Measurements from ENCODE around the gene PDE3A. TPM values are rescaled to one million over a fixed set of nuclear protein-coding genes. Genes with fewer than 3 reads are reported as not detected.

Gene PDE3A
- total and polyA plus RNA-seq, 4 experiments from 2014 or later = not detected

- Histone ChIP-seq H3K4me3 (ENCODE audit: low read length in 2 of 2) (no peak overlapping the region), H3K4me1 (ENCODE audit: insufficient read depth, low read length) (no peaks in the 10 kb centered on the region), H3K27me3 (ENCODE audit: insufficient read depth, low read length) (no peaks in the 10 kb centered on the region), H3K36me3 (ENCODE audit: insufficient read depth, low read length) (no peaks in the 10 kb centered on the region), H3K9me3 (ENCODE audit: control insufficient read depth in 1 of 2, low read length in 2 of 2) (no peaks in the 10 kb centered on the region), H3K27ac (ENCODE audit: low read depth, low read length) (no peak overlapping the region)
- Mint-ChIP-seq H3K4me1 (no peaks in the 10 kb centered on the region), H3K36me3 (no peaks in the 10 kb centered on the region), H3K27ac (no peak overlapping the region), H3K4me3 (no peak overlapping the region), H3K27me3 (no peaks in the 10 kb centered on the region), H3K9me3 (no peaks in the 10 kb centered on the region)
- intact Hi-C loops (cut with micrococcal nuclease) = no loop called here
- CTCF ChIA-PET (ENCODE audit: partially characterized antibody) = interaction anchor here (1.0 kb wide), 1 partner anchor 9 kb away, joined by 3 read pairs; no protein-coding TSS in a partner anchor
- no peak for DNase-seq
- POLR2A ChIA-PET (ENCODE audit: partially characterized antibody) = no interaction called here
Observed at GRCh38 chr12:20434996-20435395, 66.7 kb downstream of the PDE3A start.

- Mint-ChIP-seq H3K4me1 (no peaks in the 10 kb centered on the region), H3K4me3 (no peak overlapping the region), H3K27ac (no peak overlapping the region), H3K36me3 (no peaks in the 10 kb centered on the region), H3K9me3 (no peaks in the 10 kb centered on the region), H3K27me3 (peaks cover 0 to 4% of the 10 kb centered on the region in 2 donors)
- no peaks in the 10 kb centered on the region for H3K36me3 ChIP-seq (ENCODE audit: insufficient read depth, low read length)
- intact Hi-C loops (cut with micrococcal nuclease) = no loop called here
- no peaks in the 10 kb centered on the region for H3K4me1 ChIP-seq (ENCODE audit: insufficient read depth, low read length)
- DNase-seq = no peak
- H3K9me3 ChIP-seq (ENCODE audit: control insufficient read depth in 1 of 2, low read length in 2 of 2) = no peaks in the 10 kb centered on the region
- no peak overlapping the region for H3K4me3 ChIP-seq (ENCODE audit: low read length in 2 of 2)
- no peaks in the 10 kb centered on the region for H3K27me3 ChIP-seq (ENCODE audit: insufficient read depth, low read length)
- no peak overlapping the region for H3K27ac ChIP-seq (ENCODE audit: low read depth, low read length)
- POLR2A ChIA-PET (ENCODE audit: partially characterized antibody) = no interaction called here
- CTCF ChIA-PET (ENCODE audit: partially characterized antibody) = no interaction called here
Observed at GRCh38 chr12:20436316-20436715, 68.0 kb downstream of the PDE3A start.

GRCh38 chr12:20438299-20438779 lies 70.0 kb downstream of the PDE3A start:
- H3K36me3 Mint-ChIP-seq = no peaks in the 10 kb centered on the region
- Histone ChIP-seq H3K9me3 (ENCODE audit: control insufficient read depth in 1 of 2, low read length in 2 of 2) (no peaks in the 10 kb centered on the region), H3K4me1 (ENCODE audit: insufficient read depth, low read length) (no peaks in the 10 kb centered on the region), H3K27me3 (ENCODE audit: insufficient read depth, low read length) (no peaks in the 10 kb centered on the region), H3K36me3 (ENCODE audit: insufficient read depth, low read length) (no peaks in the 10 kb centered on the region), H3K27ac (ENCODE audit: low read depth, low read length) (no peak overlapping the region), H3K4me3 (ENCODE audit: low read length in 2 of 2) (no peak overlapping the region)
- H3K4me1 Mint-ChIP-seq = no peaks in the 10 kb centered on the region
- POLR2A ChIA-PET (ENCODE audit: partially characterized antibody) = no interaction called here
- no peak for DNase-seq
- intact Hi-C loops (cut with micrococcal nuclease) = no loop called here
- peaks cover 2 to 4% of the 10 kb centered on the region in 2 donors for H3K27me3 Mint-ChIP-seq
- no peak overlapping the region for H3K4me3 Mint-ChIP-seq
- CTCF ChIA-PET (ENCODE audit: partially characterized antibody) = no interaction called here
- H3K27ac Mint-ChIP-seq = no peak overlapping the region
- H3K9me3 Mint-ChIP-seq = no peaks in the 10 kb centered on the region

- intact Hi-C loops (cut with micrococcal nuclease) = no loop called here
Observed at GRCh38 chr12:20439626-20440025, 71.3 kb downstream of the PDE3A start.

GRCh38 chr12:20440408-20440807 lies 72.1 kb downstream of the PDE3A start:
- no peaks in the 10 kb centered on the region for H3K4me1 Mint-ChIP-seq
- Histone ChIP-seq H3K4me3 (ENCODE audit: low read length in 2 of 2) (no peak overlapping the region), H3K36me3 (ENCODE audit: insufficient read depth, low read length) (no peaks in the 10 kb centered on the region), H3K9me3 (ENCODE audit: control insufficient read depth in 1 of 2, low read length in 2 of 2) (no peaks in the 10 kb centered on the region), H3K27ac (ENCODE audit: low read depth, low read length) (no peak overlapping the region), H3K4me1 (ENCODE audit: insufficient read depth, low read length) (no peaks in the 10 kb centered on the region), H3K27me3 (ENCODE audit: insufficient read depth, low read length) (no peaks in the 10 kb centered on the region)
- no peak overlapping the region for H3K27ac Mint-ChIP-seq
- POLR2A ChIA-PET (ENCODE audit: partially characterized antibody) = no interaction called here
- no peak overlapping the region for H3K4me3 Mint-ChIP-seq
- no peaks in the 10 kb centered on the region for H3K9me3 Mint-ChIP-seq
- peaks cover 2 to 6% of the 10 kb centered on the region in 2 donors for H3K27me3 Mint-ChIP-seq
- intact Hi-C loops (cut with micrococcal nuclease) = no loop called here
- CTCF ChIA-PET (ENCODE audit: partially characterized antibody) = no interaction called here
- DNase-seq = no peak
- H3K36me3 Mint-ChIP-seq = no peaks in the 10 kb centered on the region

More at GRCh38 chr12:20439626-20440025, 71.3 kb downstream of the PDE3A start:
- H3K36me3 Mint-ChIP-seq = no peaks in the 10 kb centered on the region
- no peaks in the 10 kb centered on the region for H3K4me1 Mint-ChIP-seq
- POLR2A ChIA-PET (ENCODE audit: partially characterized antibody) = no interaction called here
- no peaks in the 10 kb centered on the region for H3K9me3 Mint-ChIP-seq
- Histone ChIP-seq H3K4me1 (ENCODE audit: insufficient read depth, low read length) (no peaks in the 10 kb centered on the region), H3K36me3 (ENCODE audit: insufficient read depth, low read length) (no peaks in the 10 kb centered on the region), H3K27me3 (ENCODE audit: insufficient read depth, low read length) (no peaks in the 10 kb centered on the region), H3K9me3 (ENCODE audit: control insufficient read depth in 1 of 2, low read length in 2 of 2) (no peaks in the 10 kb centered on the region), H3K27ac (ENCODE audit: low read depth, low read length) (no peak overlapping the region), H3K4me3 (ENCODE audit: low read length in 2 of 2) (no peak overlapping the region)
- CTCF ChIA-PET (ENCODE audit: partially characterized antibody) = no interaction called here
- no peak overlapping the region for H3K27ac Mint-ChIP-seq
- no peak for DNase-seq
- H3K4me3 Mint-ChIP-seq = no peak overlapping the region
- peaks cover 2 to 6% of the 10 kb centered on the region in 2 donors for H3K27me3 Mint-ChIP-seq

- ChIA-PET POLR2A (ENCODE audit: partially characterized antibody) (no interaction called here), CTCF (ENCODE audit: partially characterized antibody) (no interaction called here)
- no peaks in the 10 kb centered on the region for H3K9me3 Mint-ChIP-seq
- H3K9me3 ChIP-seq (ENCODE audit: control insufficient read depth in 1 of 2, low read length in 2 of 2) = no peaks in the 10 kb centered on the region
- H3K27me3 Mint-ChIP-seq = peaks cover 2 to 6% of the 10 kb centered on the region in 2 donors
- no peaks in the 10 kb centered on the region for H3K4me1 Mint-ChIP-seq
- no peak overlapping the region for H3K4me3 ChIP-seq (ENCODE audit: low read length in 2 of 2)
- no peaks in the 10 kb centered on the region for H3K27me3 ChIP-seq (ENCODE audit: insufficient read depth, low read length)
- H3K36me3 ChIP-seq (ENCODE audit: insufficient read depth, low read length) = no peaks in the 10 kb centered on the region
- no peak overlapping the region for H3K27ac ChIP-seq (ENCODE audit: low read depth, low read length)
- DNase-seq = no peak
- no peaks in the 10 kb centered on the region for H3K36me3 Mint-ChIP-seq
- intact Hi-C loops (cut with micrococcal nuclease) = no loop called here
- H3K27ac Mint-ChIP-seq = no peak overlapping the region
- no peaks in the 10 kb centered on the region for H3K4me1 ChIP-seq (ENCODE audit: insufficient read depth, low read length)
- H3K4me3 Mint-ChIP-seq = no peak overlapping the region
Observed at GRCh38 chr12:20442322-20442721, 74.0 kb downstream of the PDE3A start.

- ChIA-PET CTCF (ENCODE audit: partially characterized antibody) (no interaction called here), POLR2A (ENCODE audit: partially characterized antibody) (no interaction called here)
- H3K4me3 Mint-ChIP-seq = no peak overlapping the region
- no peaks in the 10 kb centered on the region for H3K9me3 ChIP-seq (ENCODE audit: control insufficient read depth in 1 of 2, low read length in 2 of 2)
- no peaks in the 10 kb centered on the region for H3K27me3 ChIP-seq (ENCODE audit: insufficient read depth, low read length)
- H3K27ac ChIP-seq (ENCODE audit: low read depth, low read length) = no peak overlapping the region
- H3K27me3 Mint-ChIP-seq = peaks cover 2 to 6% of the 10 kb centered on the region in 2 donors
- no peak for DNase-seq
- no peak overlapping the region for H3K4me3 ChIP-seq (ENCODE audit: low read length in 2 of 2)
- no peak overlapping the region for H3K27ac Mint-ChIP-seq
- no peaks in the 10 kb centered on the region for H3K4me1 Mint-ChIP-seq
- H3K9me3 Mint-ChIP-seq = no peaks in the 10 kb centered on the region
- H3K36me3 ChIP-seq (ENCODE audit: insufficient read depth, low read length) = no peaks in the 10 kb centered on the region
- intact Hi-C loops (cut with micrococcal nuclease) = no loop called here
- no peaks in the 10 kb centered on the region for H3K4me1 ChIP-seq (ENCODE audit: insufficient read depth, low read length)
- H3K36me3 Mint-ChIP-seq = no peaks in the 10 kb centered on the region
Observed at GRCh38 chr12:20443255-20443654, 74.9 kb downstream of the PDE3A start.

GRCh38 chr12:20443792-20444191 lies 75.5 kb downstream of the PDE3A start:
- Mint-ChIP-seq H3K36me3 (no peaks in the 10 kb centered on the region), H3K9me3 (no peaks in the 10 kb centered on the region), H3K4me3 (no peak overlapping the region), H3K27me3 (peaks cover 2 to 6% of the 10 kb centered on the region in 2 donors), H3K27ac (no peak overlapping the region), H3K4me1 (no peaks in the 10 kb centered on the region)
- Histone ChIP-seq H3K27me3 (ENCODE audit: insufficient read depth, low read length) (no peaks in the 10 kb centered on the region), H3K36me3 (ENCODE audit: insufficient read depth, low read length) (no peaks in the 10 kb centered on the region), H3K4me3 (ENCODE audit: low read length in 2 of 2) (no peak overlapping the region), H3K27ac (ENCODE audit: low read depth, low read length) (no peak overlapping the region), H3K4me1 (ENCODE audit: insufficient read depth, low read length) (no peaks in the 10 kb centered on the region), H3K9me3 (ENCODE audit: control insufficient read depth in 1 of 2, low read length in 2 of 2) (no peaks in the 10 kb centered on the region)
- POLR2A ChIA-PET (ENCODE audit: partially characterized antibody) = no interaction called here
- intact Hi-C loops (cut with micrococcal nuclease) = no loop called here
- no peak for DNase-seq
- CTCF ChIA-PET (ENCODE audit: partially characterized antibody) = interaction anchor here (1.0 kb wide), 1 partner anchor 8 kb away, joined by 3 read pairs; no protein-coding TSS in a partner anchor
